ENCODE measurements around the gene KRTAP3-1.
"Not testable (repeated sequence)": the region's sequence is repeated elsewhere in the genome, so short reads cannot be mapped to it uniquely, and the experiment has no call there.

KRTAP3-1 gene

DNA sequence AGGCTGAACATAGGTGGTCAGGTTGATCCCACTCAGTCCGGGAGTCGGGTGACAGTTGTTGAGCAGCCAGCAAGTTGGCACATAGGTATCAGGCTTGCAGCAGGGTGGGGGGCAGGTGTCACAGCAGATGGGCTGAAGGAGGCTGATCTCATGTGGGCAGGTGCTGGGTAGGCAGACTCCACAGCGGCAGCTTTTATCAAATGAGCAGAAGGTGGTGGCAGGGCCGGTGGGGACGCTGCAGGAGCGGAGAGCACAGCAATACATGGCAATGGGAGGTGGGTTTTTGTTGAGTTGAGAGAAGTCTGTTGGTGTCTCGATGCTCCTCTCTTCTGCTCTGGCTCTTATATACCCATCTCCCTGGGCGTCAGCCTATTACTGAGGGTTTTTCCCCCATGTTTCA, at the start of gene KRTAP3-1:
TSS of gene KRTAP3-1 (minus strand) at position 318 of the 400 bp plus-strand sequence. CDS start at position 264, 54 bp downstream.
- DNase-seq (ENCODE audit: low read depth) = no peak

DNA sequence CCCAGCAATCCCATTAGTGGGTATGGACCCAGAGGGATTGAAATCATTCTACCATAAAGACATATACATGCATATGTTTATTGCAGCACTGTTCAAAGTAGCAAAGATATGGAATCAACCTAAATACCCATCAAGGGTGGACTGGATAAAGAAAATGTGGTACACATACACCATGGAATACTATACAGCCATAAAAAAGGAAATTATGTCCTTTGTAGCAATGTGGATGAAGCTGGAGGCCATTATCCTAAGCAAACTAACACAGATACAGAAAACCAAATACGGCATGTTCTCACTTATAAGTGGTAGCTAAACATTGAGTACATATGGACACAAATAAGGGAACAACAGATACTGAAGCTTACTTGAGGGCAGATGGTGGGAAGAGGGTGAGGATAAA, 48.6 kb upstream of the KRTAP3-1 start:
- DNase-seq (ENCODE audit: low read depth) = no peak

DNA sequence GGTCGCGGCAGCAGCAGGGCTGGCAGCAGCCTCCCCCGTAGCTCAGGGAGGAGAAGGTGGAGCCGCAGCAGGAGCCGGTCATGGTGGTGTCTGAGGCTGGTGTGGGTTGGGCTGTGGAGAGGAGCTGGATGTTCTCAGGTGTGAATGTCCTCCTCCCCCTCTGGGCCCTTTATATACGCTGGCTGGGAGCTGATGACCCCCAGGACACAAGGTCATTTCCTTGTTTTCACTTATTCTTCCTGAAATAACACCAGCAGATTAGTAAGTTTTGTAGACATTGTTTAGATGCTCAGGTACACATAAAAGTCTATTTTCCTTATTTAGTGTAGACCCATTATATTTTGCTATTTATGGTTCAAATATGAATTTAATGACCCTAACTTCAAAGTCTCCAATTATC, 46.2 kb upstream of the KRTAP3-1 start, which contains the start of gene KRTAP2-2:
TSS of gene KRTAP2-2 (minus strand) at position 101 of the 400 bp plus-strand sequence. CDS start at position 82, 19 bp downstream.
- not testable (repeated sequence) for DNase-seq (ENCODE audit: low read depth)

DNA sequence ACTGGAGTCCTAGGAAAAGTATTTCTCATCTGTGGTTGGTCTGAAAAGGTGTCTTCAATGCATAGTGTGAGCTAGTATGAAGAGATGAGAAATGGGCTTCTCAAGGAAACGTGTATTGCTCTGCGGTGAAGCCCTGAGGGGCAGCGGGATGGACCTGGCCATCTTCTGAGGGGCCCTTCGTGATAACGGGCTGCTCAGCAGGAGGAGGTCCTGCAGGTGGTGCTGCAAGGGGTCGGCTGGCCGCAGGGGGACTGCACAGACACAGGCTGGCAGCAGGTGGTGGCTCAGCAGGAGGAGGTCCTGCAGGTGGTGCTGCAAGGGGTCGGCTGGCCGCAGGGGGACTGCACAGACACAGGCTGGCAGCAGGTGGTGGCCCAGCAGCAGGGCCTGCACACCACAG, 45.6 kb upstream of the KRTAP3-1 start:
- DNase-seq (ENCODE audit: low read depth) = not testable (repeated sequence)

DNA sequence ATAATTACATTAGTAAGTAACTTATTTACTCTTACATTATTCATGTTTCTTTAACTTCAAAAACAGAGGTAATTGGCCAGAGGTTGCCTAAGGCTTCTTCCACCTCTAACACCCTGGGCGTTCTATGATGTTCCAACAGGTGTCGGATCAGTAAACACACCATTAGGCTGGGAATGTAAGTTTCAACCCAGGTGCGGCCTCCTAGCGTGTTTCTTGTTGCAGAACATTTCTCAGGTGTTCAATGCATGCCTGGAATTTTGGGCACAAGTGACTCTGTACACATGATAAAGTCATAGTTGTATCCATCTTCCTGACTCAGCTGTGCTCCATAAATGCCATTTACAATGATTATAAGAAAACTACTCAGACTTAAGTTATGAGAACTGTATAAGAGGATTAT, 45.1 kb upstream of the KRTAP3-1 start:
- no peak for DNase-seq (ENCODE audit: low read depth)

DNA sequence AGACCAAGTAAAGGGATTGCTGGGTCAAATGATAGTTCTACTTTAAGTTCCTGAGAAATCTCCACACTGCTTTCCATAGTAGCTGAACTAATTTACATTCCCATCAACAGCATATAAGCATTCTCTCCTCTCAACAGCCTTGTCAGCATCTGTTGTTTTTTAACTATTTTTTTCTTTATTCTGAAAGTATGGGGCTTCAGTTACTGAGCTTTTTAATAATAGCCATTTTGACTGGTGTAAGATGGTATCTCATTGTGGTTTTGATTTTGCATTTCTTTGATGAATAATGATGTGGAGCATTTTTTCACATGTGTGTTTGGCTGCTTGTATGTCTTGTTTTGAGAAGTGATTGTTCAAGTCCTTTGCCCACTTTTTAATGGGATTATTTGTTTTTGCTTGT, 43.6 kb upstream of the KRTAP3-1 start:
- no peak for DNase-seq (ENCODE audit: low read depth)

DNA sequence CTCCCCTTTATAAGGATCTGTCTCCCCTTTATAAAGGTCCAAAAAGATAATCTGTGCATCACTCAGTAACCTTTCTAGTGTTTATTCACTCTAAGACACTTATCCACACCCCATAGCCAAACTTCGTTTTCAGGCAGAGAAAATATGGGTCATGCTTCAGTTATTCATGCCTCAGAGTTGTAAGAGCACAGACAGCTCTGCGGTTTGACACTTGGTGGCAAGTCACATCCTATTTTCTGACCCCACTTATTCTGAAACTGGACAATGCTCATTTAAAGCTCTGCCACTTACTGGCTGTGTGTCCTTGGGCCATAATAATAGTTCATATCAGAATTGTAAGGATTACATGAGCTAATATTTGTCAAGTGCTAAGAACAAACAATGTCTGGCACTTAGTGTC, 40.2 kb upstream of the KRTAP3-1 start:
- DNase-seq (ENCODE audit: low read depth) = no peak

DNA sequence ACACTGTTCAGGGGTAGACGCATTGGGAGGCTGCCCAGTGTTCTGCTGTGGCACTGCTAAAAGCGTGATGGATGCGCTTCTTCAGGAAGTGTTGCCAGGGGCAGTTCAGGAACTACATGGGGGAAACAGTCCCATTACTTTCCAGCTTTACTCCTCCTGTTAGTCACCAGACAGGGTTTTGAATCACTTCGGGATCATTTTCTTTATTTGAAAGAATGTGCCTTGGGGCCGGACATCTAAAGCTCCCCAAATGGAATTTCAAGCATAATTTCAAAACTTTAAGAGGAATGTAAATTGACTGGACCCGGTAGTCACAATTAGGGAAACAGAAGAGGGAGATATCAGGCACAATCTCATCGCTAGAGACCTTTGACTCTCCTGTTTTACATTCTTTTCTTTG, 39.5 kb upstream of the KRTAP3-1 start:
- DNase-seq (ENCODE audit: low read depth) = no peak

DNA sequence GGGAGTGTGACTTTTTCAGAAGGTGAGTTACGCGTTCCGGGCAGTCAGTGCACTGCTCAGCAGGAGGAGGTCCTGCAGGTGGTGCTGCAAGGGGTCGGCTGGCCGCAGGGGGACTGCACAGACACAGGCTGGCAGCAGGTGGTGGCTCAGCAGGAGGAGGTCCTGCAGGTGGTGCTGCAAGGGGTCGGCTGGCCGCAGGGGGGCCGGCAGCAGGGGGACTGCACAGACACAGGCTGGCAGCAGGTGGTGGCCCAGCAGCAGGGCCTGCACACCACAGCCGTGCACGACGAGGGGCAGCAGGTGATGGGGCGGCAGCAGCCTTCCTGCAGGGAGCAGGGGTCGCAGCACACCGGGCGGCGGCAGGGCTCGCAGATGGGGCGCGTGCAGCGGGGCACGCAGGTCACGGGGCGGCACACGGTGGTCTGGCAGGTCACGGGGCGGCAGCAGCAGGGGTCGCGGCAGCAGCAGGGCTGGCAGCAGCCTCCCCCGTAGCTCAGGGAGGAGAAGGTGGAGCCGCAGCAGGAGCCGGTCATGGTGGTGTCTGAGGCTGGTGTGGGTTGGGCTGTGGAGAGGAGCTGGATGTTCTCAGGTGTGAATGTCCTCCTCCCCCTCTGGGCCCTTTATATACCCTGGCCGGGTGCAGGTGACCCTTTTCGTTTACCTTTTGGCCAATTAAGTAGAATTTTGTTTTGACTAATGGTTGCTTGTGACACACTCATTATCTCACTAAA, 38.0 kb upstream of the KRTAP3-1 start, which contains the start of gene KRTAP2-1:
TSS of gene KRTAP2-1 (minus strand) at position 582 of the 731 bp plus-strand sequence. CDS start at position 533, 49 bp downstream.
- DNase-seq (ENCODE audit: low read depth) = not testable (repeated sequence)

DNA sequence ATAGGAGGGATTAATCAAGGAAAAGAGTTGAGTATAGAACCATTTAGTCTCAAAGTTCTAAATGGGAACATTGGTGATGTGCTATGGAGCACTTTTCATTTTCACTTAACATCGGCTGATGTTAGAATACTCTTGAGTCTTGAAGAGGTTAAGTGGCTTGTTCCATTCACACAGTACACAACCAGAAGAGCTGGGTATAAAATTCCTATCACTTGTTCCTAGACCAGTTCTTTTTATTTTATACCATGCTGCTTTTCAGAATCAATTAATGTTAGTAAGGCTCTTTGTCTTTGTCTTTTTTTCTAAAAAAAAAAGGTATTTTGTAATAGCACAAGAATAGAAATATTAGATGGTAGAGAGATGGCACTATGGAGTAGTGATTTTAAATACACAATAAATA, 34.0 kb upstream of the KRTAP3-1 start:
- no peak for DNase-seq (ENCODE audit: low read depth)

DNA sequence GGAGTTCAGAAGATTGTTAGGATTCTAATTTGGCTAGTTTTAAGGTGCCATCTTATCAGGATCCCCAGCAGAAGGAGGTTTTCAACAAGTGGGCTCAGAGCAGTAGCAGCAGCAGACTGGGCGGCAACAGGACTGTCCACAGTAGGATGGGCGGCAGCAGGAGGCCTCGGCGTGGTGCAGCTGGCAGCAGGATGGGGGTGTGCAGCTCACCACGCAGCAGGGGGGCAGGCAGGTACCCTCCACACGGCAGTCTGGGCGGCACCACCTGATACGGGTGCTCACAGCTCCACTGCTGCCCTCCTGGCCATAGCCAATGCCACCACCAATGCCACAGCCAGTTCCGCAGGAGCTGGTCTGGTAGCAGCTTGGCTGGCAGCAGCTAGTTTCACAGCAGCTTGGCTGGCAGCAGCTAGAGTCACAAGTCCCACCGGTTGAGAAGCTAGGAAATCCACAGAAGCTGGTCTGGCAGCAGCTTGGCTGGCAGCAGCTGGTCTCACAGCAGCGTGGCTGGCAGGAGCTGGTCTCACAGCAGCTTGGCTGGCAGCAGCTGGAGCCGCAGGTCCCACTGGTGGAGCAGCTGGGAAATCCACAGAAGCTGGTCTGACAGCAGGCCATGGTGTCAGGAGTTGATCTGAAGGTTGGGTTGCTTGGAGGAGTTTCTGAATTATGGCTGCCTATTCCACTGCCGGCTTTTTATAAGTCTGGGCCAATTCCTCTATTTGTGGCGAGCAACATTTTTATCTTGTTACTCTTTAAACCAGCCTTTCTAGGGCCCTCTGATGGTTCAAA, 32.0 kb upstream of the KRTAP3-1 start, which contains the start of gene KRTAP1-1:
TSS of gene KRTAP1-1 (minus strand) at position 668 of the 789 bp plus-strand sequence. CDS start at position 615, 53 bp downstream.
- not testable (repeated sequence) for DNase-seq (ENCODE audit: low read depth)

DNA sequence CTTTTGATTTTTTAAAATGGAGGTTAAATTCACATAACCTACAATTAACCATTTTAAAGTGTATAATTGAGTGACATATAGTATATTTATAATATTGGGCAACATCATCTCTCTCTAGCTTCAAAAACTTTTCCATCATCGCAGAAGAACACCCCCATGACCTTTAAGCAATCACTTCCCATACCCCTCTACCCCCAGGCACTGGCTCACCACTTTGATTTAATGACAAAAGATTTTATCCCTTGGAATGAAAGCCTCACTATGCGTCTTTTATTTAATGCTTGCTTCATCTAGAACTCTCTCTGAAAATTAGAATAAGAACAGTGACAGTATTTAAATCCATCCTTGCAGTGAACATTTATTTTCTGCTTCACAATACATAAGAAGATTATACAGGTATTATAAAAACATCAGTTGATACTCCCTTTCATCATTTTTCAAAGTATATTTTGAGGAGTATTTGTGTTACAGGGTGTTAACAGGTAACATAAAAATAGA, 29.0 kb upstream of the KRTAP3-1 start:
- no peak for DNase-seq (ENCODE audit: low read depth)

DNA sequence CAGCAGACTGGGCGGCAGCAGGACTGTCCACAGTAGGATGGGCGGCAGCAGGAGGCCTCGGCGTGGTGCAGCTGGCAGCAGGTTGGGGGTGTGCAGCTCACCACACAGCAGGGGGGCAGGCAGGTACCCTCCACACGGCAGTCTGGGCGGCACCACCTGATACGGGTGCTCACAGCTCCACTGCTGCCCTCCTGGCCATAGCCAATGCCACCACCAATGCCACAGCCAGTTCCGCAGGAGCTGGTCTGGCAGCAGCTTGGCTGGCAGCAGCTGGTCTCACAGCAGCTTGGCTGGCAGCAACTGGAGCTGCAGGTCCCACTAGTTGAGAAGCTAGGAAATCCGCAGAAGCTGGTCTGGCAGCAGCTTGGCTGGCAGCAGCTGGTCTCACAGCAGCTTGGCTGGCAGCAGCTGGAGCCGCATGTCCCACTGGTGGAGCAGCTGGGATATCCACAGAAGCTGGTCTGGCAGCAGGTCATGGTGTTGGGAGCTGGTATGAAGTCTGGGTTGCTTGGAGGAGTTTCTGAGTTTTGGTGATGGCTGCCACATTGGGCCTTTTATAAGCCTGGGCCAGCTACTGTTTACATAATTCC, 25.5 kb upstream of the KRTAP3-1 start, which contains the start of gene KRTAP1-3:
TSS of gene KRTAP1-3 (minus strand) at position 529 of the 590 bp plus-strand sequence. CDS start at position 476, 53 bp downstream.
- not testable (repeated sequence) for DNase-seq (ENCODE audit: low read depth)

DNA sequence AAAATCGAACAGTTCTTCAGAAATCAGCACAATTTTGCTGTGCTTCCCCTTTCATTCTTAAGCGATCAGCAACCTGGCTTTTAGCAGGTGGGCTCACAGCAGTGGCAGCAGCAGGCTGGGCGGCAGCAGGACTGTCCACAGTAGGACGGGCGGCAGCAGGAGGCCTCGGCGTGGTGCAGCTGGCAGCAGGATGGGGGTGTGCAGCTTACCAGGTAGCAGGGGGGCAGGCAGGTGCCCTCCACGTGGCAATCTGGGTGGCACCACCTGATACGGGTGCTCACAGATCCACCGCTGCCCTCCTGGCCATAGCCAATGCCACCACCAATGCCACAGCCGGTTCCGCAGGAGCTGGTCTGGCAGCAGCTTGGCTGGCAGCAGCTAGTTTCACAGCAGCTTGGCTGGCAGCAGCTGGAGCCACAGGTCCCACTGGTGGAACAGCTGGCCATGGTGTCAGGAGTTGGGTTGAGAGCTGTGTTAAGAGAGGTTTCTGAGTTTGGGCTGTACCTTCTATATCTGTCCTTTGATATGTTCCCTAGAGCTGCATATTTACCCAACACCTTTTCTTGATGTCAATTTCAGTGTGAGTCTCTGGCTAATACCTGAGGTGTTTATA, 20.8 kb upstream of the KRTAP3-1 start, which contains the start of gene KRTAP1-4:
TSS of gene KRTAP1-4 (minus strand) at position 563 of the 613 bp plus-strand sequence. CDS start at position 446, 117 bp downstream.
- no peak for DNase-seq (ENCODE audit: low read depth)

DNA sequence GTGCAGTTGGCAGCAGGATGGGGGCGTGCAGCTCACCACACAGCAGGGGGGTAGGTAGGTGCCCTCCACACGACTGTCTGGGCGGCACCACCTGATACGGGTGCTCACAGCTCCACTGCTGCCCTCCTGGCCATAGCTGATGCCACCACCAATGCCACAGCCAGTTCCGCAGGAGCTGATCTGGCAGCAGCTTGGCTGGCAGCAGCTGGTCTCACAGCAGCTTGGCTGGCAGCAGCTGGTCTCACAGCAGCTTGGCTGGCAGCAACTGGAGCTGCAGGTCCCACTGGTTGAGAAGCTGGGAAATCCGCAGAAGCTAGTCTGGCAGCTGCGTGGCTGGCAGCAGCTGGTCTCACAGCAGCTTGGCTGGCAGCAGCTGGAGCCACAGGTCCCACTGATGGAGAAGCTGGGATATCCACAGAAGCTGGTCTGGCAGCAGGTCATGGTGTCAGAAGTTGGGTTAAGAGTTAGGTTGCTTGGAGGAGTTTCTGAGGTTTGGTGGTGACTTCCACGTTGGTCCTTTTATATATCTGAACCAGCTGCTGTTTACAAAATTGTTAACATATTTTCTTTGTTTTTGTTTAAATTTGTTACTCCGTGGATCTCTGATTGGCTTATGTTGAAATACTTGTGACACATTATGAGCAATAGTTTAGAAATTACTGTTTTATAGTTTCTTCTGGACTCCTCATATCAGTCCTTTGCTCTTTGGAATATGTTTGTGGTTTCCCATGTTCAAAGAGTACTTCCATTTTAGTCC, 18.0 kb upstream of the KRTAP3-1 start, which contains the start of gene KRTAP1-5:
TSS of gene KRTAP1-5 (minus strand) at position 494 of the 757 bp plus-strand sequence. CDS start at position 441, 53 bp downstream.
- no peak for DNase-seq (ENCODE audit: low read depth)

DNA sequence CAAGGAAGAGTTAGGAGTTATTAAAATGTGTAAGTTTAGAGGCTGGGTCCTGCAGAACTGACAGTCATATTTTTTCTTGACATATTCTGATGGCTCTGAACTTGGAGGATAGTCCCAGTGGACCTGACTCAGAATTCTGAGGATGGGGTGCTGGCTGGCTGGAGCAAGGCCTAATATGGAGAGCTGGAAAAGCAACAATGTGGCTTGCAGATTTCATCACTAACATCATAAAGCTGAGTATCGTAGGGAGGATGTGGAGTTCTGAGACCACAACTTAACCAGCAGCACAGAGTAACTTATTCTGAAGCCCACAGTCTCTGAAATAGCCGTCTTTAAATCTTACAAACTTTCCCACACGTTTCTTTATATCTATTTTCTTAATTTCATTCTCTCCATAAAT, 15.8 kb upstream of the KRTAP3-1 start:
- no peak for DNase-seq (ENCODE audit: low read depth)

DNA sequence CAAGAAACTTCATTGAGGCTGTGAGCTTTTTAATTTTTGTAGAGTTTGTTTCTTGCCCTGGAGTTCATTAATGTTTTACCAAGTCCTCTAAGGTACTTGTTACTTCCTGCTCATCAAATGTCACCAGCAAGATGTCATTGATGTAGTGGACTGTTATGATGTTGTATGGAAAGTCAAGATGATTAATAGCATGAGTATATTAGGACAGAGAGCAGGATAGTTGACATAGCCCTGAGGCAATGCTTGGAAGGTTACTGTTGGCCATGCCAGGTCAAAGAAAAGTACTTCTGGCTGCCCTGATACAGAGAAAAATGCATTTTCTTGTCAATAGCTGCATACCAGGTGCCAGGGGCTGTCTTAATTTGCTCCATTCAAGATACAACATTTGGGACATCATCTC, 11.4 kb upstream of the KRTAP3-1 start:
- DNase-seq (ENCODE audit: low read depth) = no peak

DNA sequence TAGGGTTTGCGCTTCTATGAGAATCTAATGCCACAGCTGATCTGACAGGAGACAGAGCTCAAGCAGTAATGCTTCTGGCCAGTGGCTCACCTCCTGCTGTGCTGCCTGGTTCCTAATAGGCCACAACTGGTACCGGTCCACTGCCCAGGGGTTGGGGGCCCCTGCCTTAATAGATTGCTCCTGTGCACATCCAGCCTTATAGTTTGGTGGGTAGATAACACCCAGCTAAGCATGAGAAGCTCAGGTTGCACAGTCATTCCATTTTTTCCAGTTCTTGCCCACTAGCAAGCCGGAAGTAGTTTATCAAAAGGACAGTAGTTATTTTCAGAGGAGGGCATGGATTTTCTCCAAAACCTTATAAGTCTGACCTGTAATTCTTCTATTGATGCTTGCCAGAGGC, 10.5 kb upstream of the KRTAP3-1 start:
- no peak for DNase-seq (ENCODE audit: low read depth)

DNA sequence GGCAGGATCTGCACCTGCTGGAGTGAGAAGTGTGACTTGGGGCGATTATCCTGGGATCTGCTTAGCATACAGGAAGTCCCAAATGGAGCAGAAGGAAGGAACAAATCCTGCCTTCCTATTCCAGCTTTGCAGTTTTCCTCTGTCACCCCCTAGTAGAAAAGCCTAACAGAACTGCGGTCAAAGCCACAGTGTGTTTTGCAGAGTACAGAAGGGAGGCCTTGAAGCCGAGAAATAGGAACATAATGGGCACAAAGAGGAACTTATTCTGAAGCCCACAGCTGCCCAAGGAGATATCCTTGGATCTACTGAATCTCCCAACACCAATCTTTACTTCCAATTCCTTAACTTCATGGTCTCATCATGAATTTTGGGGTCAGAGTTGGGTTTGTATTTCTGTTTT, 9.6 kb upstream of the KRTAP3-1 start:
- no peak for DNase-seq (ENCODE audit: low read depth)

DNA sequence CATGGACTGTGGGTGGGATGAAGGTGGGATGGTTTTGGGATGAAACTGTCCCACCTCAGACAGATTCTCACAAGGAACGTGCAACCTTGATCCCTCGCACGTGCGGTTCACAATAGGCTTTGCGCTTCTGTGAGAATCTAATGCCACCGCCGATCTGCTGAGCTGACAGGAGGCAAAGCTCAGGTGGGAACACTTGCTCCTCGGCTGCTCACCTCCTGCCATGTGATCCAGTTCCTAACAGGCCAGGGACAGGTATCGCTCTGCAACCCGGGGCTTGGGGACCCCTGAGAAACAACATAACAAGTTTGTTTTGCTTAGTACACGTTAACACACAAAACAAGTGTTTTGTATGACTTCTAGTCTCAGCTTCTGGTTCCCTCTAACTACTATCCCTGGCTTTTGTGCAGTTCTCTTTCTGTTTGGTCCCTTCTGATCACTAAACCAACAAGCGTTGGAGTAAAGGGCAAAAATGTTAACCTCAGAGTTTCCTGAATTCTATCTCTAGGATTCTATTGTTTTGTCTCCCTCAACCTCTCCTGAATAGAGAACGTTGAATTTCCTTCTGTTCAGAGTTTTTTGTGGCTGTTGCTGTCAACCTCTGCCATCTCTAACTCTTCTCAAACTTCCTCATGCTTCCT, 7.8 kb upstream of the KRTAP3-1 start:
- DNase-seq (ENCODE audit: low read depth) = no peak

Data from stimulated activated CD4-positive, alpha-beta T cell treated with anti-CD3 and anti-CD28 coated beads, Interleukin-2, amount 100 ng/mL, for 4 hours (primary cell).